ENCODE measurements around the gene CDH22.

The CDH22 gene

GRCh38 chr20:46169245-46170171 lies 138.8 kb downstream of the CDH22 start:
- H3K27ac Mint-ChIP-seq, result no peak overlapping the region
- no peak overlapping the region for H3K4me3 Mint-ChIP-seq
- H3K36me3 Mint-ChIP-seq (ENCODE audit: low read depth), result no peaks in the 10 kb centered on the region
- H3K27me3 Mint-ChIP-seq (ENCODE audit: low read depth), result peaks cover 68% of the 10 kb centered on the region
- no peak for TF ChIP-seq CTCF (IDR thresholded peaks at IDR 0.05; ENCODE audit: unreplicated experiment in 3 of 3)
- no peaks in the 10 kb centered on the region for H3K9me3 Mint-ChIP-seq
- no peaks in the 10 kb centered on the region for H3K4me1 Mint-ChIP-seq

GRCh38 chr20:46168438-46168837 lies 139.9 kb downstream of the CDH22 start:
- Mint-ChIP-seq H3K4me1 (no peaks in the 10 kb centered on the region), H3K36me3 (ENCODE audit: low read depth) (no peaks in the 10 kb centered on the region), H3K27me3 (ENCODE audit: low read depth) (peaks cover 67% of the 10 kb centered on the region), H3K4me3 (no peak overlapping the region), H3K9me3 (no peaks in the 10 kb centered on the region), H3K27ac (no peak overlapping the region)
- no peak for TF ChIP-seq CTCF (IDR thresholded peaks at IDR 0.05; ENCODE audit: unreplicated experiment in 3 of 3)

GRCh38 chr20:46167080-46167479 lies 141.2 kb downstream of the CDH22 start:
- Mint-ChIP-seq H3K27ac (no peak overlapping the region), H3K27me3 (ENCODE audit: low read depth) (peaks cover 64% of the 10 kb centered on the region), H3K4me3 (no peak overlapping the region), H3K9me3 (no peaks in the 10 kb centered on the region), H3K36me3 (ENCODE audit: low read depth) (no peaks in the 10 kb centered on the region), H3K4me1 (no peaks in the 10 kb centered on the region)
- TF ChIP-seq CTCF (IDR thresholded peaks at IDR 0.05; ENCODE audit: unreplicated experiment in 3 of 3), result no peak

GRCh38 chr20:46164254-46164653 lies 144.0 kb downstream of the CDH22 start:
- Mint-ChIP-seq H3K36me3 (ENCODE audit: low read depth) (no peaks in the 10 kb centered on the region), H3K27me3 (ENCODE audit: low read depth) (peaks cover 54% of the 10 kb centered on the region), H3K4me3 (no peak overlapping the region), H3K27ac (no peak overlapping the region), H3K4me1 (no peaks in the 10 kb centered on the region), H3K9me3 (no peaks in the 10 kb centered on the region)
- TF ChIP-seq CTCF (IDR thresholded peaks at IDR 0.05; ENCODE audit: unreplicated experiment in 3 of 3), result no peak

- Mint-ChIP-seq H3K4me1 (peaks cover 5% of the 10 kb centered on the region), H3K9me3 (no peaks in the 10 kb centered on the region), H3K27me3 (ENCODE audit: low read depth) (peaks cover 53% of the 10 kb centered on the region), H3K36me3 (ENCODE audit: low read depth) (no peaks in the 10 kb centered on the region), H3K27ac (no peak overlapping the region), H3K4me3 (no peak overlapping the region)
- TF ChIP-seq CTCF (IDR thresholded peaks at IDR 0.05; ENCODE audit: unreplicated experiment in 3 of 3), result no peak
Measured at GRCh38 chr20:46161921-46162320, 146.4 kb downstream of the CDH22 start.

GRCh38 chr20:46160661-46161060 lies 147.6 kb downstream of the CDH22 start:
- no peaks in the 10 kb centered on the region for H3K36me3 Mint-ChIP-seq (ENCODE audit: low read depth)
- peaks cover 44% of the 10 kb centered on the region for H3K27me3 Mint-ChIP-seq (ENCODE audit: low read depth)
- no peak overlapping the region for H3K27ac Mint-ChIP-seq
- TF ChIP-seq CTCF (IDR thresholded peaks at IDR 0.05; ENCODE audit: unreplicated experiment in 3 of 3), result no peak
- H3K9me3 Mint-ChIP-seq, result no peaks in the 10 kb centered on the region
- H3K4me3 Mint-ChIP-seq, result no peak overlapping the region
- peaks cover 5% of the 10 kb centered on the region for H3K4me1 Mint-ChIP-seq

All from nephron (organoid).